ENCODE results near the gene RPL22L1. TPM values are rescaled to one million over a fixed set of nuclear protein-coding genes. Genes with fewer than 3 reads are reported as not detected.

RPL22L1 gene
- polyA plus RNA-seq, 1 donor (not counting 4 experiments of a cell fraction or from before 2014, with no cell fraction given) = 277 TPM

DNA sequence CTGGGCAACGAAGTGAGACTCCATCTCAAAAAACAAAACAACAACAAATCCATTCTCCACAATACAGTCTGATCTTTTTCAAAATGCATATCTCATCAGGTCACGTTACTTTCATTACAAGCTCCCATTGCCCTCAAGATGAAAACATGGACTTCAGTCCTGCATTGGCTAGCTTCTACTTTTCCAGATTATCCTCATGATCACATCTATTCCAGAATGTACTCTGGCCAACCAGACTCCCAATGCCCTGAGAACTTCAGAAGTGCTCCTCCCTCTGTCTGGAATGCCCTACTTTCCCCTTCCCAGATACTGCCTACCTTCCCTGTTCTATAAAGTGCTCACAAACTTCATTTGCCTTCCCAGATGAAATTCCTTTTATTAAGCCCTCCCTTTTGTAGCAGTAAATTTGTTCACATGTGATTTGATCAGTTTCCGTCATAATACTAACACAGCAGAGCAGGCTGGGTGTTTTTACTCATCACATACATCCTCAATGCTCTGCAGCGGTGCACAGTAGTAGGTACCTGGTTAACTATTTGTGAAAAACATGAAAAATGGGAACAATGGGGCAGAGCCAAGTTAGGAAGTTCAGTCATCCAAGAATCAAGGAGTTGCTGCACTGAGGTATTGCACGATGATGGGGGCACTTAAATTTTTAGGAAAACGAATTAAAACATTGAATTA, 5.3 kb downstream of the RPL22L1 start:
- no peaks in the 10 kb centered on the region for H3K9me3 ChIP-seq (ENCODE audit: control insufficient read depth, low read depth, low read length)
- TF ChIP-seq, protein P1, sequence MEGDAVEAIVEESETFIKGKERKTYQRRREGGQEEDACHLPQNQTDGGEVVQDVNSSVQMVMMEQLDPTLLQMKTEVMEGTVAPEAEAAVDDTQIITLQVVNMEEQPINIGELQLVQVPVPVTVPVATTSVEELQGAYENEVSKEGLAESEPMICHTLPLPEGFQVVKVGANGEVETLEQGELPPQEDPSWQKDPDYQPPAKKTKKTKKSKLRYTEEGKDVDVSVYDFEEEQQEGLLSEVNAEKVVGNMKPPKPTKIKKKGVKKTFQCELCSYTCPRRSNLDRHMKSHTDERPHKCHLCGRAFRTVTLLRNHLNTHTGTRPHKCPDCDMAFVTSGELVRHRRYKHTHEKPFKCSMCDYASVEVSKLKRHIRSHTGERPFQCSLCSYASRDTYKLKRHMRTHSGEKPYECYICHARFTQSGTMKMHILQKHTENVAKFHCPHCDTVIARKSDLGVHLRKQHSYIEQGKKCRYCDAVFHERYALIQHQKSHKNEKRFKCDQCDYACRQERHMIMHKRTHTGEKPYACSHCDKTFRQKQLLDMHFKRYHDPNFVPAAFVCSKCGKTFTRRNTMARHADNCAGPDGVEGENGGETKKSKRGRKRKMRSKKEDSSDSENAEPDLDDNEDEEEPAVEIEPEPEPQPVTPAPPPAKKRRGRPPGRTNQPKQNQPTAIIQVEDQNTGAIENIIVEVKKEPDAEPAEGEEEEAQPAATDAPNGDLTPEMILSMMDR (optimal IDR thresholded peaks at IDR 0.05 in 1 of 3, IDR thresholded peaks at IDR 0.05 in 1 of 3, conservative IDR thresholded peaks at IDR 0.05 in 1 of 3; ENCODE audit: extremely low read depth in 1 of 3, insufficient read depth in 2 of 3, low read length in 3 of 3) = peak in 1 of 3 experiments; percentile 2
- no peak for TF ChIP-seq EZH2 (IDR thresholded peaks at IDR 0.05; ENCODE audit: low read length)
- H3K4me3 ChIP-seq (ENCODE audit: control insufficient read depth in 2 of 3, extremely low read depth in 1 of 3, insufficient read depth in 2 of 3, low read depth in 1 of 3, low read length in 3 of 3) = no peak overlapping the region
- H3K27me3 ChIP-seq (ENCODE audit: control insufficient read depth, extremely low read depth, insufficient read depth, low read length) = no peaks in the 10 kb centered on the region
- H2AFZ ChIP-seq (ENCODE audit: control insufficient read depth, low read length) = no peak overlapping the region
- H3K9me1 ChIP-seq (ENCODE audit: control insufficient read depth, extremely low read depth, insufficient read depth, low read length) = peaks cover 3% of the 10 kb centered on the region
- H3K4me2 ChIP-seq (ENCODE audit: control insufficient read depth, extremely low read depth, insufficient read depth, low read depth, low read length) = no peak overlapping the region
- H3K4me1 ChIP-seq (ENCODE audit: control insufficient read depth, extremely low read depth, insufficient read depth, low read length) = peaks cover 3% of the 10 kb centered on the region
- DNase-seq (ENCODE audit: low read depth, low spot score) (no peak), FAIRE-seq (no peak)
- no peak overlapping the region for H3K27ac ChIP-seq (ENCODE audit: control insufficient read depth, insufficient read depth, low read length)
- H3K36me3 ChIP-seq (ENCODE audit: control insufficient read depth in 2 of 2, extremely low read depth in 1 of 2, insufficient read depth in 2 of 2, low read length in 2 of 2) = peaks cover 9 to 21% of the 10 kb centered on the region in 2 experiments
- H3K9ac ChIP-seq (ENCODE audit: control insufficient read depth, extremely low read depth, insufficient read depth, low read length) = no peak overlapping the region
- dilution Hi-C loops (cut with MboI; ENCODE audit: extremely low pct_ligation_motif_present, low sequenced_read_pairs) = no loop called here
- H3K79me2 ChIP-seq (ENCODE audit: control insufficient read depth, insufficient read depth, low read length) = peaks cover 17% of the 10 kb centered on the region
- H4K20me1 ChIP-seq (ENCODE audit: control insufficient read depth, extremely low read depth, insufficient read depth, low read length) = peaks cover 7% of the 10 kb centered on the region

DNA sequence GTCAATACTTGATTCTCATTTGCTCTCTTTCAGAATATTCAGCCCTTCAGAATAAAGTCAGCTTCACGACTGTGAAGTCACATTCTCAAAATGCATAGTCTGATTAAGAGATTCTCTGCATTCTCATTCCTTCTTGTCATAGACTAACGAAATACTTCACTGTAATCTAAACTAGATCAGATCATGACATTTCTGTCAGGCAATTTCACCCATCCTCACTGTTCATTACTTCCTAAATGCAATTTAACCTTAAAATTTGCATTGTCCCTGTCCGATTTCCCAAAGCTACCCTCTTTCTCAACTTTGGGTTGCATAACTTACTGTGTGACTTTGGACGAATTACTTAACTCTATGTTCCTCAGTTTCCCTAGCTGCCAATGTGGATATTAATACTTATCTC, 6.2 kb downstream of the RPL22L1 start:
- Histone ChIP-seq H3K79me2 (ENCODE audit: control insufficient read depth, insufficient read depth, low read length) (peaks cover 9% of the 10 kb centered on the region), H2AFZ (ENCODE audit: control insufficient read depth, low read length) (no peak overlapping the region), H3K9me3 (ENCODE audit: control insufficient read depth, low read depth, low read length) (no peaks in the 10 kb centered on the region), H3K27me3 (ENCODE audit: control insufficient read depth, extremely low read depth, insufficient read depth, low read length) (no peaks in the 10 kb centered on the region), H3K27ac (ENCODE audit: control insufficient read depth, insufficient read depth, low read length) (no peak overlapping the region), H3K4me3 (ENCODE audit: control insufficient read depth in 2 of 3, extremely low read depth in 1 of 3, insufficient read depth in 2 of 3, low read depth in 1 of 3, low read length in 3 of 3) (no peak overlapping the region), H3K9me1 (ENCODE audit: control insufficient read depth, extremely low read depth, insufficient read depth, low read length) (peaks cover 3% of the 10 kb centered on the region), H4K20me1 (ENCODE audit: control insufficient read depth, extremely low read depth, insufficient read depth, low read length) (peaks cover 7% of the 10 kb centered on the region), H3K4me1 (ENCODE audit: control insufficient read depth, extremely low read depth, insufficient read depth, low read length) (peaks cover 3% of the 10 kb centered on the region), H3K36me3 (ENCODE audit: control insufficient read depth in 2 of 2, extremely low read depth in 1 of 2, insufficient read depth in 2 of 2, low read length in 2 of 2) (peaks cover 9 to 21% of the 10 kb centered on the region in 2 experiments), H3K9ac (ENCODE audit: control insufficient read depth, extremely low read depth, insufficient read depth, low read length) (no peak overlapping the region), H3K4me2 (ENCODE audit: control insufficient read depth, extremely low read depth, insufficient read depth, low read depth, low read length) (no peak overlapping the region)
- FAIRE-seq (no peak), DNase-seq (ENCODE audit: low read depth, low spot score) (no peak)
- dilution Hi-C loops (cut with MboI; ENCODE audit: extremely low pct_ligation_motif_present, low sequenced_read_pairs) = no loop called here
- TF ChIP-seq EZH2 (IDR thresholded peaks at IDR 0.05; ENCODE audit: low read length) = no peak
- TF ChIP-seq, protein P1 (optimal IDR thresholded peaks at IDR 0.05 in 1 of 3, IDR thresholded peaks at IDR 0.05 in 1 of 3, conservative IDR thresholded peaks at IDR 0.05 in 1 of 3; ENCODE audit: extremely low read depth in 1 of 3, insufficient read depth in 2 of 3, low read length in 3 of 3) = no peak
